Nucleus accumbens (tissue), 56 donors: ENCODE results near the gene BCR.

Experiments
- DNase-seq, 56 donors: peaks; one replicate each; lab custom pipeline; 2025; lab: John Stamatoyannopoulos, UW

BCR gene

DNA sequence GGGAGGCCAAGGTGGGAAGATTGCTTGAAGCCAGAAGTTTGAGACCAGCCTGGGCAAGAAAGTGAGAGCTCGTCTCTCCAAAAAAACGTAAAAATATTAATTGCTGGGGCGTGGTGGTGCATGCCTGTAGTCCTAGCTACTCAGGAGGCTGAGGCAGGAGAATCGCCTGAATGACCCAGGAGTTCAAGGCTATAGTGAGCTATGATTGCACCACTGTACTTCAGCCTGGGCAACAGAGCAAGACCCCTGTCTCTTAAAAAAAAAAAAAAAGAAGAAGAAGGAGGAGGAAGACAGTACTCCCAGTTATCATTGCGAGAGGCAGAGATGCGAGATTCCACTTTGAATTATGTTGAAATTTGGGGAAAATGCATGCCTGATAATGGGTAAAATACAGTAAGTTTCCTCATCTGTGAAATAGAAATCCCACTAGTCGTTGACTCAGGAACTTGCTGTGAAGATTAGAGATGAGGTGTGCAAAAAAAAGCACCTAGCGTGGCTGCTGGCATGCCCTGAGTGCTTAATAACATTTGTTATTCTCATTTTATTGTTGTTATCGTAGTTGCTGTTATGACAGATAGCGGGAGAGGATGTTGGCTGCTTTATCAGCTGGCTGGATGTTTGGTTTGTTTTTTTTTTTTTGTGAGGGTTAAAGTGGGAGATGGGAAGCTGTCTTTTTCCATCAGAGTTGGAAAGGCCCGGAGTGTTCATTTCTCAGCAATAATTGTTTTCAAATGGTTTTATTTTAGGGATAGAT, 33.4 kb downstream of the BCR start:
- DNase-seq: no peak

DNA sequence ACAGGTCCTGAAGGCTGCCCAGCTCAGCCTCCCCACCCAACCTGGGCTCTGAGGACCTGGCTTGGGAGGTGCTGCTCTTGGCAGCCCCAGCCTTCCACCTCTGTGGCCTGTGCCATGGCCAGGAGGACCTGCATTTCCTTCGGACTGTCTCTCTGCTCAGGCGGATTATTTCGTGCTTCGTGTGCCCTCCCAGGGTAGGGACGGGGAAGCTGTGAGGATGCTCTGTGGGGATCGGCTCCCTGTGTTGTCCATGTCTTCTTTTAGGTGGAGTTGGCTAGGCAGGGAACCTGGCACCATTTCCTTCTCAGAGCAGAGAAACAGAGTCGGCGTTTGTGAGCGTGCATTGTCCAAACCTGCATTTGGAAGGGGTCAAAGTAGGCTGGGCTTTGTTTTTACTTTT, 34.1 kb downstream of the BCR start:
- DNase-seq: no peak

DNA sequence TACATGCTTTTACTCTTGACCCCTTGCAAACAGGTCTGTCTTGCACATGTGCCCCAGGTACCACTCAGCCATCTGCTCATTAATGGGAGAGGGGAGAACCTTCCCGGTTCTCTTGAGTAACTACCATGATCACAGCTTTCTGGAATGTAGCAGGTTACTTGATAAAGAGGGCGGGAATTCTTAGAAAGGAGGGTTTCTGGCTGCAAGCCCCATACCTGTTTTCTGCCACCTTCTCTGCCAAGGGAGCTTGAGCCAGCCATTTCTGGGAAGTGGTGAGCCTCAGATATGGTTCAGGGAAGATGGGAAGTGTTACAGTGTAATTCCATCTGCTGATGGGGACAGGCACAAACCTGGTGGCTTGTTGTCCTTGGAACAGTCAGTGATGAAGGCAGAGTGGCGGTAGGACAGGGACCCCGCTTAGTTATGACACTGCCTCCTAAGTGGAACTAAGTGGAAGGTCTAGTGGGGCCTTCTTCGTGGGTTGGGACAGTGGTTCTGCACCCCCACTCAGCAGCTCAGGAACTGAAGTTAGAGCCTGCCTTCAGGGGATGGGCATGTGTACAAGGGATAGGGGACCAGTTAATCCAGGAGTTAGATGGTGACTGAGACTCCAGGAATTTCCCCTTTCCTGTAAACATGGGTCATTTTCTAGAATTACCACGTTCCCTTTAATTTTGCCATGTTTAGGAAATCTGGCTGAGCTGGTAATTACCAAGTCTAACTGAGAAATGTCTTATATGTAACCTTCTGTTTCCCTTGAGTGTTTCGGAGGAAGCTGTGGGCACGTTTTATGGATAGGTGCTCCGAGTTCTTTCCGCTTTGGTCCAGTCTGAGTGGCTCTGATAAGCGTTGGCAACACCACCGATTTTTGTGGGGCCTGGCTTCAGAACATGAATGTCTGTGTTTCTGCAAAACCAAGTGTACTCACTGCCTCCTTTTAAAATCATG, 35.3 kb downstream of the BCR start:
- no peak for DNase-seq

DNA sequence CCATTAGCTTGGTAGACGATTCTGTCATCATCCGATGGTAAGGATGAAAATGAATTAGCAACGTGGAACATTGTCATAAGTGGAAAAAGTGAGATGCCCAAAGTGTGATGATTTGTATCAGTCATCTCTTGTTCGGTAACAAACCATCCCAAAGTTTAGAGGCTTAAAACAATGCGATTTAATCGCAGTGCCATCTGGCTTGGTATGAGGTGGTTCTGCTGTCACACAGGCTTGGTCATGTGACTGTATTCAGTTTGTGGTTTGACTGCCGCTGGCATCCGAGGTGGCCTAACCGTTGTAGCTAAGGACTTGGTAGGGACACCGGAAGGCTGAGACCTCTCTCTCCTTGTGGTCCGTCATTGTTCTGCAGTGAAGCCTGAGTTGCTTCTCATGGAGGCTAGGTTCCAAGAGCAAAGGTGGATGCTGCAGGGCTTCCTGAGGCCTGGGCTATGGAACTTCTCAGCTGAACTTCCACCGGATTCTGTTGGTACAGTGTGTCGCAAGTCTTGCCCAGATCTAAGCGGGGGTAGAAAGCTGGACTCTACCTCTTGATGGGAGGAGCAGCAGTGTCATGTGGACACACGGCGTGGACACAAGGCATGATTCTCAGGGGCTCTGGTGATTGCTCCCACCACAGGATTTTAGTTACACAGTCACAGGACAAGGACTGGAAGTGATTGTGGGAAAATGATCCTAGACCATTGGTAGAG, 36.3 kb downstream of the BCR start:
- DNase-seq: no peak

DNA sequence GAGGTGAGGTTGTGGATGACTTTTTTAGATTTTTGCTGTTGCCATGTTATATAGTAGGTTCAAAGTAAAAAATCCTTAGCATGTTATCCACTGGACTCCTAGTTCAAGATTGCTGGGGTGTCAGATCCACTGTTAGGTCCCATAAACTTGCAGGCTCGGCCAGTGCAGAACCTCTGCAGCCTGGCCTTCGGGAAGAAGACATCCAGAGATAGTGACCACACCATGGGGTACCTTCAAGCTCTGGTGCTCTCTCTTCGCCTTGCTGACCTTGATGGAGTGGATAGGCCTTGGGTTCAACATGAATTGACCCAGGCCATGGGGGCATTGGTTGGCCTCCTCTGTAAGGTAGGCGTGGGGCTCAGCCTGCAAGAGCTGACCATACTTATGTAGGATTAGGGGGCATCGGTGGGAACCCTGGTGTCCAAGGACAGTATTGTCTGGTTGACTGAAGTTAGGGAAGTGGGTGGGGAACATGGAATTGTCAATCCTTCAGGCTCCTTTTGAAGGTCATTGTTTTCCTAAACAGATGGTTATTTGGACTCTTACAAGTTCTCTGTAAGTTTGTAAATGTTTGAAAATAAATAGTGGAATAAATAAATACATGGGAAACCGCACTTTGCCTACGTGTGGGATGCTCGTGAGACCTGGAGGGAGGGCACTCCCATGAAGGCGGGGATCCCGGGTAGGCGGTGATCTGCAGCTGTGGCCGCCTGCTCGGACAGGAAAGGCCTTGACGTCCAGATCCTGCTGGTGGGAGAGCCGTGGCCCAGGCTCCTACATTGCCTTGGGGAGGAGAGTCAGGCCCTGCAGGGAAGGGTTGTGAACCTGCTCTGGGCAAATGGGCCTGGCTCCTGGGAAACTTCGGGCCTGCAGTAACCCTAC, 37.1 kb downstream of the BCR start:
- no peak for DNase-seq

DNA sequence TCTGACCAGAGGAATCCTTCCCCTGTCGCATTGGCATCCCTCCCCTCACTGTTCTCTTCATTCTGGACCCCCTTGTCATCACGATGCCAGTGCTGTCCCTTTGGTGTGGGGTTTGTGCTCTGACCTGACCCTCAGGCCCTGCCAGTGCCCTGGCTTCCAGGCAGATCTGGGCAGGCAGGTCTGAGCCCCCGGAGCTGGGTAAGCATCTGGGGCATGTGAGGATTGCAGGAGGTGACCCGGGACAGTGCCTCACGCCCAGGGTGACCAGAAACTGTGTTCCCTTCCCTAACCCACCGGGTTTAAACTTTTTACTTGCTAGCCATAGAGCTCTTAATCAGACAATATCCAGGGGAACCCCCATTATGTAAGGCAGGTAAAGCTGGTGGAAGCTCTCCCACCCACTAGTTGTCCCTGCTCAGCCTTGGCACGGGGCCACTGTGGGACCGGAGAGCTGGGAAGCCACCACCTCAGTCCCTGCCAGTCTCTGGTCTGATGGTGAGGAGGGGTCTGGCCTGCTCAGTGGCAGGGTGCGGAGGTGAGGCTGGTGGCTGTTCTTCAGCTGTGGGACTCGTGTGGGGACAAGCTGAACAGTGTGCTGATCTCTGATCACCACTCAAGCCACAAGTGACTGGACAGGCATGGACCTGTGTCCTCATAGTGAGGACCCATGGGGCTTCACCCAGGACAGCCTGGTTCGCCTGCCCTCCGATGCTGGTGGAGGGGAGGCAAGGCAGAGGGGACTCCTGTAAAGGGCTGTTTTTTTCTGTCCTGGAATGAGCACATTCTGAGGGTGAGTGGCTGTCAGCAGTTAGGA, 38.0 kb downstream of the BCR start:
- DNase-seq: no peak

DNA sequence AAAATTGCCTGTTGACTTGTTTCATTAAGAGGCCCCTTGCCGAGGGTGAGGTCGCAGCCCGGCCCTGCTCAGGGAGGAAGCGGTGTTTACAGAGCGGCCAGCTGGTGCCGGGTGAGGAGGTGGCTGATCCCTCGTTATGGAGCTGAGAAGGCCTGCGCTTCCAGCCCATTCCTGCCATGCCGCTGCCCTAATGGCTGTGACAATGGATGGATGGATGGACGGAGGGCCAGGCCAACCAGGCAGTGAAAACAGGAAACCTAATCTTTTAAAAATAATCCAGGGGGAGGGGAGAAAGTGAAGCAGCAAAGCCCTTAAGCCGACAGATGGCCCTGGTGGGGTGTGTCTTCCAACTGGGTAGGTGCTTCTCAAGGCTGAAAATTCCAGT, 38.5 kb downstream of the BCR start:
- DNase-seq: no peak

DNA sequence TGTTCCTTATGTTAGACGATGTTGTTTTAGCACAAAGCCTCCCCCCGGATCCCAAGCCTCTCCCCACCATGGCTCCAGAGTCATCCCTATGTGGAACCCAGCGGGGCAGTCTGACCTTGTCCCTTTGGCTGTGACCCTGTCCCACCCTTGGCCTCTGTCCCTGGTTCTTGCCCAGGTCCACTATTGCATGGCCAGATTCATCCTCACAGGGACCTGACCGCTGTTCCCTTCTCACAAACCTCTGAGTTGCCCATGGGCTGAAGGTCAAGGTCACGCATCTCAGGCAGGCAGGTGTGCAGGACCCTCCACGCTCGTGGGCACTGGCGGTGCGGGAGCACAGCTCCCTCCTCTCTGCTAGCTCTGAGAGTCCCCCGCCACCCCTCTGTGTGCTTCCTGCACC, 39.0 kb downstream of the BCR start:
- no peak for DNase-seq

DNA sequence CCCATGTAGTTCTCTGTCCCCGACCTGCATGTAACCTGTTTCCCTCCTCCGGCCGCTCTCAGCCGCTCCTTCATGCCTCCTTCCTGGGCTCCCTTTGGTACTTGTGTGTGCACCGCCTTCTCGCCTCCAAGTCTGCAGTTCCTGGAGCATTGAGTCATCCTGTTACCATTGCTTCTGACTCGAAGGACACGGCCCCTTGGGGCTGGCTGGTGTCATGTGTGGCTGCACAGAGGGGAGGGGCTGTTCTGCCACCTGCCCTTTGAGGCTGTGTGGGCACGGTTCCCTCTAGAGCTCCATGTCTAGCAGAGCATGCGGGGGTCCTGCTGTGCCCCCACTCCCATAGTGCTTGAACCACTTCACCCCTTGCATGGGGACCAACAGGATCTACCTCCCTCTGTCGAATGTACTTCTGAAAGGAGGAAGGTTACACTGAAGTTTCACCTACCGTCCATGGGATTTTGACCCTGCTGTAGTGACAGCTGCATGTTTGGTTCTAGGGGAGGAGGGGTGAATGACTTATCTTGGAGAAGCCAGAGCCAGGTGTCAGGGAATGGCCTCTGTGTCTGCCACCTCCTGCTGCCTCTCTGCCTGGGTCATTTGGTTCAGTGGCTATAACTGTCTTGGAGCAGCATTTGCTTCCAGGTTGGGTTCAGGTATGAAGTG, 39.6 kb downstream of the BCR start:
- DNase-seq: peak in 7 of 56 donors; percentile 6 to 36 (median 20)

DNA sequence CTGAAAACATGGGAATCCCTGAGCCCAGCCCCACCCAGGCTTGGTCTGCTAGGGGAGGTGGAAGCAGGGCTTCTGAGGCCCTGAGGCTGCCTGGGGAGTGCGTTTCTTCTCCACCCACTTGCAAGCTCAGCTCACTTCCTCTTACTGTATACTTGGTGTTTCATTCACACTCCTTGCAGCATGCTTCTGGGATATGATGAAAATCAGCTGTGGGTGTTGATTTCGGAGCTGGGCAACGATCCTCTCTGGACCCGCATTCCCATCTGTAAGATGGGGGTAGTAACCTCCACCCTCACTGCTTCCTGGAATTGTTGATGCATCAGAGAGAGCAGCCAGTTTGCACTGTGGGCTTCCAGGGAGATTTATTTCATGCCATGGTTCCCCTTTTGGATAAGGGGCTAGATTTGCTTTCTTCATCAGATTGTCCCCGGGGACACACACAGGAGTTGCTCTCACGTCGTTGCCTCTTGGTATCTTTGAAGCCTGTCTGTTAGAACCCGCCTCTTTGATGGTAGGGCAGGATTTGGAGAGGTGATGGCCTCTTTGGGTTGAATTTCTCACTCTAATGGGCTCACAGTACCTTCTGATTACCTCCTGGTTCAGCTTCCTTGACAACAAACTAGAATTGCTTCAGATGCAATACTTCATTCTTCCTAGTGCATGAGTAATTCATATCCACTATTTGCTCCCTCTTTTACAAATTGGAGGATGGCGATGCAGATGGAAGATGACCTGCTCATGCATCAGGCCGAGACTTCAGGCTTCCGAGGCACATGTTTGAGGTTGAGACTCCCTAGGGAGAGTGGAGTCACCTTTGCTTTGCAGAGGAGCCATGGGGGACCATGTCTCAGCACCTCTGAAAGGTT, 40.4 kb downstream of the BCR start:
- DNase-seq: peak in 1 of 56 donors; percentile 25

DNA sequence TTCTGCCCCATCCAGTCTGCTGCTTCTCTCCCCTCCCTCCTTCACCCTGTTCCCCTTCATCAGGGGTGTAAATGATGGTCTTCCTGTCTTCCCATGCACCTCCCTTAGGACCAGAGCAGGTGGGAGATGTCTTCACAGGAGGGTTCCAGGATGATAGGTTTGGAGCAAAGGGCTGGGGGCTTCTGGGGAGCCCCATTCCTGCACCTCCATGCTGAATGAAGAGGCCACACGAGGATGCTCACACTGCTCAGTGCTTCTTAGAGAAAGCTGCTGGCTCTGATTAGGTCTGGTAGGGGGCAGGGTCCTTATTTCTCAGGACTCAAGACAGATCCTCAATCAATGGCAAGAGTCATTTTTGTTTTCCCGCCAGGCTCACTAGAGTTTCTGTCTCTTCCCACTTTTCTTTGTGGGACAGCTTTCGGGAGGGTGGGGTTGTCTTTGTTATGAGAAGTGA, 41.1 kb downstream of the BCR start:
- DNase-seq: no peak

DNA sequence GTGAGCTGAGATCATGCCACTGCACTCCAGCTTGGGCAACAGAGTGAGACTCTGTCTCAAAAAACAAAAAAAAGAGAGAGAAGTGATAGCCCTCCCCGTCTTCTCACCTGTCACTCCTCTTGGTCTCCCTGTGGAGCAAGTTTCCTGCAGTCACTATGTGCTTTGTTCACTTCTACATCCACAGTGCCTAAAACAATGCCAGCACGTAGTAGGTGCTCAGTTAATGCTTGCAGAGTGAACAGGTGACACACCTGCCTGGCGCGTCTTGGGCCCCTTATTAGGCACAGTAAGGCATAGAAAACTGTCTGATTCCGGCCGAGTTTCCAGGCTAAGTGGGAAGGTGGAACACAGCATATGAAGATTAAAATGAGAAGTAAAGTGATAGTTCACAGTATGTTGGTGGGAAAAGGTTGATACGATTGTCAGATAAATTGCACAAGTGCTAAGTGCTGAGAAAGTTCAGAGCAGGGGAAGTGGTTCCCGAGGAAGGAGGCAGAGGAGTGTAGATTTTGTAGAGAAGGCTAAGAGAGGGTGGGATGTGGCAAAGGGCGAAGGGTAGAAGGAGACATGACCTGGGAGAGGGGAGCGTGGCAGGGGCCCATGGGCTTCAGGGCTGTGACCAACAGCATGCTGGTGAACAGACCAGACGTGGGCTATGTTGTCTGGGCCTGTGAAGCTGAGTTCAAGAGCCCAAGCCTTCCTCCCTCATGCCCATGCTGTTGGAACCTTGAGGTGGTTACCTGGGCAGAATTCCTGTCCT, 41.9 kb downstream of the BCR start:
- DNase-seq: no peak

DNA sequence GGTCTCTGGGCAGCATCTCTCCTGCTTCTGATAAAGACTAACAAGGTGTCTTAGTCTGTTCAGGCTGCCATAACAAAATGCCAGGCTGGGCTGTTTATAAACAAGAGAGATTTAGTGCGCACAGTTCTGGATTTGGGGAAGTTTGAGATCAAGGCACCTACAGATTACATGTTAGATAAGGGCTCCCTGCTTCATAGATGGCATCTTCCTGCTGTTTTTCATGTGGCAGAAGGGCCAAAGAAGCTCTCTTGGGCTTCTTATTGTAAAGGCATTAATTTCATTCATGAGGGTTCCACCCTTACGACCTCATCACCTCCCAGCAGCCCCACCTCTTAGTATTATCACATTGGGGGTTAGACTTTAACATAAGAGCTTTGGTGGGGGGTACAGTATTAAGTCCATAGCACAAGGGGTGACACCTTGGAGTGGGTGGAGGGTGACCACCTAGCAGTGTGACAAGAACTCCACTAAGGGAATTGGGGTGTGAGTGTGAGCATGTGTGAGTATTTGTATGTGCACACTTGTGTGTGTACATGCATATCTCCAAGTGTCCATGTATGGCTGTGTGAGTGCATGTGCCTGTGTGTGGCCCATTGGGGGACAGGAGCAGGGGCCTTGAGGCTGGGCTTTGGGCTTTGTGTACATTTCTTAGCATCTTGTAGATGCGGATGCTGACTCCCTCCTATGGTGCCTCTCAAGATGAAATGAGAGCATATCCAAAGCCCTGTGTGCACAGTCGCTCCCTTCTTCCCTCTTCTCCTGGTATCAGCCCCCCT, 42.7 kb downstream of the BCR start:
- no peak for DNase-seq

DNA sequence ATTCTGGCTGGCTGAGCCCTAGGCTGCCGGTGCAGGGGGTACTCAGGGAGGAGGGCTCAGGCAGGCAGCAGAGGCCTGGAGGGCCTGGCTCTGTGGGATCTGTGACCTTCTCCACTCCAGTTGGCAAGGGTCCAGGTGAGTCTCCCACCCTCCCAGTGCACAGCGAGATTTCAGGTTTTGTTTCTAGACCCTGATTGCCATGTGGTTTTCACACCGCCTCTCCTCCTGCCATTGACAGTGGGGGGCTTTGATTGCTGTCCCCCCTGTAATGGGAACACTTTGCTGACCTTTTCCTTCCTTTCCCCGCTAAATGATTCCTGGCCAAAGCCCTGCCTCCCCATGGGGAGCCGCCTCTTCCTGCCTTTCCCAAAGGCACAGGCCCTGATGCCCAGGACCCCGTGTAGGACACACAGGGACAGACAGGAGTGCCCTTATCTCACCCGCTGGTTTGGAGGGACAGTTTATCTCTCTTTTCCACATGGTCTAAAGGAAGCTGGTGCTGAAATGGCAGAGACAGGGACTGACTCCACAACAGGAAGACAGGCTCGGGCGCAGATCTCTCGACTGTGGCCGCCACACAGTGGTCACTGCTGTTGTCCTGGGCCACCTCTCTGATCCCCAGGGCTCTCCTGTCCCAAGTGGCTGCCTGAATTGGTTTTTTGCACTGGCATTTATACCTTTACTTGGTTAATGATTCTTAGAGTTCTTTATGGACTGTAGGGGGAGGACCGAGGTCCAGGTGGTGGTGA, 43.4 kb downstream of the BCR start:
- DNase-seq: no peak

DNA sequence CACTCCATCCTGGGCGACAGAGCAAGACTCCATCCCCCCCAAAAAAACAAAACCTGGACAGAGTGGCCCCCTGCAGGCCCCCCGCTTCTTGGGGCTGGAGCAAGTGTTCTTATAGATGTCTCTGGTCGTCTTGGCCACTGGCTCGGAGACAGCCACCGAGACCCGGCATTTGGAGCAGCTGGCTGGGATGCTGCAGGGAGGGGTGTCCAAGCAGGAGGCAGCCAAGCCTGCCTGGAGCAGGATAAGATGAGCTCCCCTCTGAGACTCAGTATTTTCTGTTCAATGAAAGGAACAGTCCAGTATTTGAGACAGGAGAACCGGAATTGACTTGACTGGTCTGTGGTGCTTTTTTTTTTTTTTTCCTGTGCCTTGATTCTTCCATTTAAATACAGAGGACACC, 44.5 kb downstream of the BCR start:
- no peak for DNase-seq
